ENCODE measurements around the gene DCUN1D2. TPM values are rescaled to one million over a fixed set of nuclear protein-coding genes. Genes with fewer than 3 reads are reported as not detected.
"Not testable (repeated sequence)": the region's sequence is repeated elsewhere in the genome, so short reads cannot be mapped to it uniquely, and the experiment has no call there.

Gene DCUN1D2
- total RNA-seq, 1 experiment from 2014 or later = 26.2 TPM

GRCh38 chr13:113527272-113527958 lies 36.9 kb upstream of the DCUN1D2 start:
- H3K27me3 ChIP-seq (ENCODE audit: low read length) = no peaks in the 10 kb centered on the region
- H3K4me1 ChIP-seq (ENCODE audit: low read length) = peaks cover 6% of the 10 kb centered on the region
- peaks cover 12% of the 10 kb centered on the region; the same call in 1 of the 2 replicates for H3K36me3 ChIP-seq (ENCODE audit: insufficient read depth, low read length)
- H3K9ac ChIP-seq (ENCODE audit: low read length) = no peak overlapping the region
- H3K27ac ChIP-seq (ENCODE audit: low read length) = no peak overlapping the region
- H3K9me3 ChIP-seq (ENCODE audit: low read length) = no peaks in the 10 kb centered on the region
- no peak for DNase-seq
- no peaks in the 10 kb centered on the region for H4K20me1 ChIP-seq (ENCODE audit: insufficient read depth, low read depth, low read length)
- no peaks in the 10 kb centered on the region for H3K9me2 ChIP-seq (replicated peaks; ENCODE audit: insufficient read depth, low read length)
- H3K79me2 ChIP-seq (ENCODE audit: low read length) = peaks cover 12% of the 10 kb centered on the region; the same call in 1 of the 2 replicates
- no peak overlapping the region for H2AFZ ChIP-seq (ENCODE audit: low read length)
- H3K4me2 ChIP-seq (ENCODE audit: low read depth, low read length, poor library complexity, severe bottlenecking) = no peak overlapping the region
- H3K4me3 ChIP-seq (ENCODE audit: low read length) = no peak overlapping the region

DNA sequence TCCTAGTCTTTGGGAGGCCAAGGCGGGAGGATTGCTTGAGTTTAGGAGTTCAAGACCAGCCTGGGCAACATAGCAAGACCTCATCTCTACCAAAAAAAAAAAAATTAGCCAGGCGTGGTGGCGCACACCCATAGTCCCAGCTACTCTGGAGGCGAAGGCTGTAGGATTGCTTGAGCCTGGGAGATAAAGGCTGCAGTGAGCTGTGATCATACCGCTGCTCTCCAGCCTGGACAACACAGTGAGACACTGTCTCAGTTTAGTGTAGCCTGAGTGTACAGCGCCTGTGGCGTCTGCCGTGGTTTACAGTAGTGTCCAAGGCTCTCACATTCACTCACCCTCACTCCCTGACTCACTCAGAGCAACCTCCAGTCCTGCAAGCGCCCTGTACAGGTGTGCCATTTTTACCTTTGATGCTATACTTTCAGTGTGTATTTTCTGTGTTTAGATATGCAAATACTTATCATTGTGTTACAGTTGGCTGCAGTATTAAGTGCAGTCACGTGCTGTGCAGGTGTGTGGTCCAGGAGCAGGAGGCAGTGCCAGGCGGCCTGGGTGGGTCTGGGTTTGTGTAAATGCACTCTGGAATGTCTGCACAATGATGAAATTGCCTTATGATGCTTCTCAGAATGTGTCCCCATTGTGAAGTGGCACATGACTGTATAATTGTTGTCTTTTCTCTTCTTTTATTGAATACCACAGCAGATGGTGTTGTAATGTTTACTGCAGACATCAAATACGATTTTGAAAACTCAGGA lies 36.1 kb upstream of the DCUN1D2 start:
- Histone ChIP-seq H3K9ac (ENCODE audit: low read length) (no peak overlapping the region), H4K20me1 (ENCODE audit: insufficient read depth, low read depth, low read length) (no peaks in the 10 kb centered on the region), H3K4me3 (ENCODE audit: low read length) (no peak overlapping the region), H3K4me1 (ENCODE audit: low read length) (peaks cover 6% of the 10 kb centered on the region), H3K4me2 (ENCODE audit: low read depth, low read length, poor library complexity, severe bottlenecking) (no peak overlapping the region), H3K9me2 (replicated peaks; ENCODE audit: insufficient read depth, low read length) (no peaks in the 10 kb centered on the region), H3K36me3 (ENCODE audit: insufficient read depth, low read length) (peaks cover 18% of the 10 kb centered on the region), H3K79me2 (ENCODE audit: low read length) (peaks cover 12% of the 10 kb centered on the region; the same call in 1 of the 2 replicates), H3K27me3 (ENCODE audit: low read length) (no peaks in the 10 kb centered on the region), H2AFZ (ENCODE audit: low read length) (no peak overlapping the region), H3K9me3 (ENCODE audit: low read length) (no peaks in the 10 kb centered on the region), H3K27ac (ENCODE audit: low read length) (no peak overlapping the region)
- DNase-seq = no peak

DNA sequence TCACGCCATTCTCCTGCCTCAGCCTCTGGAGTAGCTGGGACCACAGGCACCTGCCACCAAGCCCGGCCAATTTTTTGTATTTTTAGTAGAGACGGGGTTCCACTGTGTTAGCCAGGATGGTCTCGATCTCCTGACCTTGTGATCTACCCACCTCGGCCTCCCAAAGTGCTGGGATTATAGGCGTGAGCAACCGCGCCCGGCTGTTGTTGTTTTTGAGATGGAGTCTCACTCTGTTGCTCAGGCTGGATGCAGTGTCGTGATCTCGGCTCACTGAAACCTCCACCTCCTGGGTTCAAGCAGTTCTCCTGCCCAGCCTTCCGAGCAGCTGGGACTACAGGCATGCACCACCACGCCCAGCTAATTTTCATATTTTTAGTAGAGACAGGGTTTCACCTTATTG lies 31.9 kb upstream of the DCUN1D2 start:
- H3K27me3 ChIP-seq (ENCODE audit: low read length); H3K9me3 ChIP-seq (ENCODE audit: low read length); H3K4me1 ChIP-seq (ENCODE audit: low read length); H3K27ac ChIP-seq (ENCODE audit: low read length); H4K20me1 ChIP-seq (ENCODE audit: insufficient read depth, low read depth, low read length); H3K9me2 ChIP-seq (replicated peaks; ENCODE audit: insufficient read depth, low read length); DNase-seq; H3K9ac ChIP-seq (ENCODE audit: low read length); H3K4me2 ChIP-seq (ENCODE audit: low read depth, low read length, poor library complexity, severe bottlenecking); H3K4me3 ChIP-seq (ENCODE audit: low read length); H2AFZ ChIP-seq (ENCODE audit: low read length): not testable (repeated sequence)
- H3K79me2 ChIP-seq (ENCODE audit: low read length) = peaks cover 12% of the 10 kb centered on the region; the same call in 1 of the 2 replicates
- H3K36me3 ChIP-seq (ENCODE audit: insufficient read depth, low read length) = peaks cover 25% of the 10 kb centered on the region

DNA sequence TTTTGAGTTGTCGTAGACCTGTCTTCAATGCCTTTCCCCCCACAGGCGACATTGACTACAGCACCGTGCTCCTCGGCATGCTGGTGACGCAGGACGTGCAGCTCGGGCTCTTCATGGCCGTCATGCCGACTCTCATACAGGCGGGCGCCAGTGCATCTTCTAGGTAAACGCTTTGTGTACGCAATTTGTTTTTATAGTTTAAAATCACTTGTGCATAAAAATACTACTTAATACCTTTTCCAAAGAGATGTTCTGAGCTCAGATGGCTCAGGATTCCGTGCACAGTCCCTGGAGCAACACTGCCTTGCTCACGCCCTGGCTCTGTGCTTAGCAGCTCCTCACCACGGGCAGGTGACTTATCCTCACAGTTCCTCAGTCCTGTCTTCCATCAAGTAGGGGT lies 30.1 kb upstream of the DCUN1D2 start:
- Histone ChIP-seq H3K27ac (ENCODE audit: low read length) (no peak overlapping the region), H3K4me2 (ENCODE audit: low read depth, low read length, poor library complexity, severe bottlenecking) (no peak overlapping the region), H4K20me1 (ENCODE audit: insufficient read depth, low read depth, low read length) (no peaks in the 10 kb centered on the region), H3K27me3 (ENCODE audit: low read length) (no peaks in the 10 kb centered on the region), H3K4me3 (ENCODE audit: low read length) (no peak overlapping the region), H3K9me3 (ENCODE audit: low read length) (no peaks in the 10 kb centered on the region), H3K9me2 (replicated peaks; ENCODE audit: insufficient read depth, low read length) (no peaks in the 10 kb centered on the region), H2AFZ (ENCODE audit: low read length) (no peak overlapping the region), H3K4me1 (ENCODE audit: low read length) (no peaks in the 10 kb centered on the region), H3K79me2 (ENCODE audit: low read length) (peaks cover 12% of the 10 kb centered on the region; the same call in 1 of the 2 replicates), H3K9ac (ENCODE audit: low read length) (no peak overlapping the region), H3K36me3 (ENCODE audit: insufficient read depth, low read length) (peaks cover 22% of the 10 kb centered on the region)
- no peak for DNase-seq

DNA sequence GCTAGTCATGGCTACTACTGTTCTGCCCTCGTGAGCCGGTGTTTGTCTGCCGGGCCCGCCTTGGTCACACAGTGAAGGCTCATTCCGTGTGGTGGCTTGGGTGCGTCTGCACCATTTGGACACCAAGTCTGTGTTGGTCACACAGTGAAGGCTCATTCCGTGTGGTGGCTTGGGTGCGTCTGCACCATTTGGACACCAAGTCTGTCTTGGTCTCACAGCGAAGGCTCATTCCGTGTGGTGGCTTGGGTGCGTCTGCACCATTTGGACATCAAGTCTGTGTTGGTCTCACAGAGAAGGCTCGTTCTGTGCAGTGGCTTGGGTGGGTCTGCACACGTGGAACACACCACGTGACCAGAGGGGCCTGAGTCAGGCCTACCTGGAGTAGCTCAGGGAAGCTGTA lies 29.0 kb upstream of the DCUN1D2 start:
- no peaks in the 10 kb centered on the region for H3K9me2 ChIP-seq (replicated peaks; ENCODE audit: insufficient read depth, low read length)
- H3K9me3 ChIP-seq (ENCODE audit: low read length) = no peaks in the 10 kb centered on the region
- H3K79me2 ChIP-seq (ENCODE audit: low read length) = peaks cover 4% of the 10 kb centered on the region; the same call in 1 of the 2 replicates
- no peaks in the 10 kb centered on the region for H3K4me1 ChIP-seq (ENCODE audit: low read length)
- DNase-seq = no peak
- H3K4me3 ChIP-seq (ENCODE audit: low read length) = no peak overlapping the region
- no peak overlapping the region for H2AFZ ChIP-seq (ENCODE audit: low read length)
- no peak overlapping the region for H3K4me2 ChIP-seq (ENCODE audit: low read depth, low read length, poor library complexity, severe bottlenecking)
- H3K27ac ChIP-seq (ENCODE audit: low read length) = no peak overlapping the region
- H3K36me3 ChIP-seq (ENCODE audit: insufficient read depth, low read length) = peaks cover 13% of the 10 kb centered on the region
- no peaks in the 10 kb centered on the region for H3K27me3 ChIP-seq (ENCODE audit: low read length)
- H4K20me1 ChIP-seq (ENCODE audit: insufficient read depth, low read depth, low read length) = no peaks in the 10 kb centered on the region
- H3K9ac ChIP-seq (ENCODE audit: low read length) = no peak overlapping the region

GRCh38 chr13:113518076-113518803 lies 27.7 kb upstream of the DCUN1D2 start:
- Histone ChIP-seq H3K9ac (ENCODE audit: low read length) (no peak overlapping the region), H3K79me2 (ENCODE audit: low read length) (peaks cover 2% of the 10 kb centered on the region; the same call in 1 of the 2 replicates), H3K36me3 (ENCODE audit: insufficient read depth, low read length) (peaks cover 13% of the 10 kb centered on the region), H3K4me3 (ENCODE audit: low read length) (no peak overlapping the region), H2AFZ (ENCODE audit: low read length) (no peak overlapping the region), H3K27ac (ENCODE audit: low read length) (no peak overlapping the region), H3K9me3 (ENCODE audit: low read length) (no peaks in the 10 kb centered on the region), H3K27me3 (ENCODE audit: low read length) (no peaks in the 10 kb centered on the region), H3K4me1 (ENCODE audit: low read length) (no peaks in the 10 kb centered on the region), H4K20me1 (ENCODE audit: insufficient read depth, low read depth, low read length) (no peaks in the 10 kb centered on the region), H3K4me2 (ENCODE audit: low read depth, low read length, poor library complexity, severe bottlenecking) (no peak overlapping the region), H3K9me2 (replicated peaks; ENCODE audit: insufficient read depth, low read length) (no peaks in the 10 kb centered on the region)
- no peak for DNase-seq

DNA sequence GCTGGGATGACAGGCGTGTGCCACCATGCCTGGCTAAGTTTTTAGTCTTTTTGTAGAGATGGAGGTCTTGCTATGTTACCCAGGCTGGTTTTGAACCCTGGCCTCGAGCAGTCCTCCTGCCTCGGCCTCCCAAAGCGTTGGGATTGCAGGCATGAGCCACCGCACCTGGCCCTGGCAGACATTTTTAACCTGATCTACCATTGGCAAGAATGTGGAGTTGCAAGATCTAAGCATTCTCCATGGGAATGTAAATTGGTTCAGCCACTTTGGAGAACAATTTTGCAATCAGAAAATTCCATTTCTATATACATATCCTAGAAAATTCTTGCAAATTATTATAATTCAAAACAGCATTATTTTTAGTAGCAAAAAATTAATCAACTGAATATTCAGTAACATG lies 24.3 kb upstream of the DCUN1D2 start:
- no peak overlapping the region for H3K9ac ChIP-seq (ENCODE audit: low read length)
- H3K9me2 ChIP-seq (replicated peaks; ENCODE audit: insufficient read depth, low read length) = no peaks in the 10 kb centered on the region
- H3K4me1 ChIP-seq (ENCODE audit: low read length) = no peaks in the 10 kb centered on the region
- H3K4me2 ChIP-seq (ENCODE audit: low read depth, low read length, poor library complexity, severe bottlenecking) = no peak overlapping the region
- H3K27ac ChIP-seq (ENCODE audit: low read length) = no peak overlapping the region
- H4K20me1 ChIP-seq (ENCODE audit: insufficient read depth, low read depth, low read length) = no peaks in the 10 kb centered on the region
- H3K27me3 ChIP-seq (ENCODE audit: low read length) = no peaks in the 10 kb centered on the region
- no peak for DNase-seq
- H3K79me2 ChIP-seq (ENCODE audit: low read length) = no peaks in the 10 kb centered on the region
- H2AFZ ChIP-seq (ENCODE audit: low read length) = no peak overlapping the region
- H3K36me3 ChIP-seq (ENCODE audit: insufficient read depth, low read length) = no peaks in the 10 kb centered on the region
- H3K4me3 ChIP-seq (ENCODE audit: low read length) = no peak overlapping the region
- no peaks in the 10 kb centered on the region for H3K9me3 ChIP-seq (ENCODE audit: low read length)

GRCh38 chr13:113513761-113514160 lies 23.2 kb upstream of the DCUN1D2 start:
- H3K9me2 ChIP-seq (replicated peaks; ENCODE audit: insufficient read depth, low read length) = no peaks in the 10 kb centered on the region
- H3K4me2 ChIP-seq (ENCODE audit: low read depth, low read length, poor library complexity, severe bottlenecking) = no peak overlapping the region
- no peaks in the 10 kb centered on the region for H3K9me3 ChIP-seq (ENCODE audit: low read length)
- no peaks in the 10 kb centered on the region for H3K36me3 ChIP-seq (ENCODE audit: insufficient read depth, low read length)
- H3K9ac ChIP-seq (ENCODE audit: low read length) = no peak overlapping the region
- DNase-seq = no peak
- no peaks in the 10 kb centered on the region for H4K20me1 ChIP-seq (ENCODE audit: insufficient read depth, low read depth, low read length)
- H3K4me3 ChIP-seq (ENCODE audit: low read length) = no peak overlapping the region
- H3K27ac ChIP-seq (ENCODE audit: low read length) = no peak overlapping the region
- no peaks in the 10 kb centered on the region for H3K27me3 ChIP-seq (ENCODE audit: low read length)
- no peaks in the 10 kb centered on the region for H3K79me2 ChIP-seq (ENCODE audit: low read length)
- no peak overlapping the region for H2AFZ ChIP-seq (ENCODE audit: low read length)
- no peaks in the 10 kb centered on the region for H3K4me1 ChIP-seq (ENCODE audit: low read length)
